Vagina (tissue), 2 donors: Measurements from ENCODE around the gene GAB2. TPM values are rescaled to one million over a fixed set of nuclear protein-coding genes. Genes with fewer than 3 reads are reported as not detected.

Experiments
- DNase-seq, 2 donors: peaks; one replicate each; pipeline ENCODE4 v3.0.0-alpha.2; 2017; ENCODE audit errors: extremely low spot score in 2 of 2
- H3K27ac ChIP-seq: fragments of 200-600 bp; sonication (generic); one replicate; pipeline ENCODE4 v1.5.1; 2019
- H3K27me3 ChIP-seq: fragments of 200-600 bp; sonication (generic); one replicate; pipeline ENCODE4 v1.5.1; 2019
- H3K36me3 ChIP-seq, 2 donors: fragments of 200-600 bp; sonication (generic); one replicate each; pipeline ENCODE4 v1.5.1; 2017 to 2019
- H3K4me1 ChIP-seq: fragments of 200-600 bp; sonication (generic); one replicate; pipeline ENCODE4 v1.5.1; 2019
- H3K4me3 ChIP-seq, 2 donors: fragments of 200-600 bp; sonication (generic); 1 replicate in 1 of 2; 2 replicates in 1 of 2; pipeline ENCODE4 v1.5.1; 2016 to 2019
- H3K9me3 ChIP-seq: fragments of 200-600 bp; sonication (generic); one replicate; pipeline ENCODE4 v1.5.1; 2019
- POLR2A ChIP-seq, 2 donors: fragments of 450-650 bp; IDR thresholded peaks; one replicate each; pipeline ENCODE4 v1.6.1; 2017; ENCODE audit warnings: antibody characterized with exemption in 2 of 2, mild to moderate bottlenecking in 2 of 2, moderate library complexity in 2 of 2
- POLR2AphosphoS5 ChIP-seq, 2 donors: sonication (generic); formaldehyde crosslinking; IDR thresholded peaks; one replicate each; pipeline ENCODE4 v1.9.0; 2017; ENCODE audit warnings: antibody characterized with exemption in 2 of 2, mild to moderate bottlenecking in 2 of 2, low read depth in 1 of 2; ENCODE audit not compliant: insufficient read depth in 1 of 2
- intact Hi-C: fragments of 100-400 bp; cut with DNase I; formaldehyde crosslinking; loops from one replicate; pipeline ENCODE4 v1.15.1; 2023
- total RNA-seq: library from RNA; depleted of rRNA; stranded (reverse); fragments of >200 nt; gene quantifications from one replicate; pipeline ENCODE4 v1.2.3, GENCODE V29; 2016
- TF ChIP-seq, protein P1 (sequence below), 3 experiments: fragments of 450-650 bp in 2 of 3; fragments of 200-600 bp in 1 of 3; sonication (generic) in 1 of 3; IDR thresholded peaks; one replicate each; pipeline ENCODE4 v1.5.1; 2017 to 2019; ENCODE audit warnings: antibody characterized with exemption in 3 of 3, mild to moderate bottlenecking in 2 of 3, moderate library complexity in 2 of 3

Gene GAB2
- total RNA-seq, 1 donor from 2014 or later: 24.6 TPM

DNA sequence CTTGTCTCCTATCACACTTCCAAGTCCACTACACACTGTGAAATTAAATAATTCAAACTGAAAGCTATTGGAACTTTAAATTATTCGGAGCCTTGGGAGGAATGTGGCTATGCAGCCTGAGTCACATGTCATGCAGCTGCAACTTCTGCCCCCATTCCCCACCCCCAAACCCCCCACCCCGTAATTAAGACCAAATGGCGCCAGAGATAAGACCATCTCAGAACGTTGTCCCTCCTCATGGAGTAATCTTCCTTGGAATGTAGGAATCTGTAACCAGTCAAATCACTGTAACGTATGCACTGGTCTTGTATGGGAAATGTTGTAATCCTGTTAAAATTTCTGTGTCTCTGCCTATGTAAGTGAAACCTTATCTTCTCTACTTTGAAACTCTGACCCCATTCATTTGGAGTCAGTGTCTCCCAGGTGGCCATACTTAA is 37.0 kb downstream of the GAB2 start:
- intact Hi-C loops: no loop called here
- TF ChIP-seq, protein P1, sequence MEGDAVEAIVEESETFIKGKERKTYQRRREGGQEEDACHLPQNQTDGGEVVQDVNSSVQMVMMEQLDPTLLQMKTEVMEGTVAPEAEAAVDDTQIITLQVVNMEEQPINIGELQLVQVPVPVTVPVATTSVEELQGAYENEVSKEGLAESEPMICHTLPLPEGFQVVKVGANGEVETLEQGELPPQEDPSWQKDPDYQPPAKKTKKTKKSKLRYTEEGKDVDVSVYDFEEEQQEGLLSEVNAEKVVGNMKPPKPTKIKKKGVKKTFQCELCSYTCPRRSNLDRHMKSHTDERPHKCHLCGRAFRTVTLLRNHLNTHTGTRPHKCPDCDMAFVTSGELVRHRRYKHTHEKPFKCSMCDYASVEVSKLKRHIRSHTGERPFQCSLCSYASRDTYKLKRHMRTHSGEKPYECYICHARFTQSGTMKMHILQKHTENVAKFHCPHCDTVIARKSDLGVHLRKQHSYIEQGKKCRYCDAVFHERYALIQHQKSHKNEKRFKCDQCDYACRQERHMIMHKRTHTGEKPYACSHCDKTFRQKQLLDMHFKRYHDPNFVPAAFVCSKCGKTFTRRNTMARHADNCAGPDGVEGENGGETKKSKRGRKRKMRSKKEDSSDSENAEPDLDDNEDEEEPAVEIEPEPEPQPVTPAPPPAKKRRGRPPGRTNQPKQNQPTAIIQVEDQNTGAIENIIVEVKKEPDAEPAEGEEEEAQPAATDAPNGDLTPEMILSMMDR (IDR thresholded peaks at IDR 0.05): no peak
- TF ChIP-seq POLR2A (IDR thresholded peaks at IDR 0.05) (no peak), POLR2AphosphoS5 (IDR thresholded peaks at IDR 0.05; ENCODE audit: insufficient read depth in 1 of 2, low read depth in 1 of 2) (no peak)
- H3K4me1 ChIP-seq: peaks cover 25% of the 10 kb centered on the region

DNA sequence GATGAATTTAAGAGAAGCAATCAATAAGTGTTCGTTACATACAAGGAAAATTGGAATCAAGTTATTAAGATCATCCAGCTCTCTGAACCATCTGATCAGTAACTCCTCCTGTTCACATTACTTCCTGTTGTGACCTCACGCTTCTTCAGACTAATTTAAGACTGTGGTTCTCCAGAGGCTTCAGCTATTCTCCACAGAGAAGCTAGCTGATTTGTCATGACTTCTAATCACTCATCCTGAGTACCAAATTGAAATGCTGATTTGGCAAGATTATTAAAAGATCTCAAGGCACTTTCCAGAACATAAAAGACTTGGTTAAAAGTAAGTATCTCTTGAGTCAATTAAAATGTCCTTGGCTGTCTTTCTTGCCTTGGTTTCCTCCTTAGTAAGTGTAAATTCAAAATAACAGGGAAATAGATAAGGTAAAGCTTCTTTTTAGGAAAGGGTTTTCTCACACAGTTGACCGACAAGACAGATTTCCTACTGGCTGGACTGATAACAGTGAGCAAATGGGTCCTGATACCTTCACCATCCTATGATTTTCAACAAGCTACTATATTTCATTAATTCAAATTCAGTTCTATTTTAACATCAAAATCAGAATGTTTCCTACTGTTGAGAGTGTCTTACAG is 38.5 kb downstream of the GAB2 start:
- no peaks in the 10 kb centered on the region for H3K36me3 ChIP-seq
- H3K27me3 ChIP-seq: no peaks in the 10 kb centered on the region
- no peak overlapping the region for H3K4me3 ChIP-seq
- H3K27ac ChIP-seq: no peak overlapping the region
- peaks cover 25% of the 10 kb centered on the region for H3K4me1 ChIP-seq
- H3K9me3 ChIP-seq: no peaks in the 10 kb centered on the region
- TF ChIP-seq, protein P1 (IDR thresholded peaks at IDR 0.05): no peak
- no peak for TF ChIP-seq POLR2A (IDR thresholded peaks at IDR 0.05)
- no peak for TF ChIP-seq POLR2AphosphoS5 (IDR thresholded peaks at IDR 0.05; ENCODE audit: insufficient read depth in 1 of 2, low read depth in 1 of 2)
- intact Hi-C loops: no loop called here
- DNase-seq: no peak

More for the DNA sequence above, 37.0 kb downstream of the GAB2 start:
- DNase-seq: no peak
- Histone ChIP-seq H3K27me3 (no peaks in the 10 kb centered on the region), H3K4me3 (no peak overlapping the region), H3K36me3 (no peaks in the 10 kb centered on the region), H3K9me3 (no peaks in the 10 kb centered on the region), H3K27ac (no peak overlapping the region)

DNA sequence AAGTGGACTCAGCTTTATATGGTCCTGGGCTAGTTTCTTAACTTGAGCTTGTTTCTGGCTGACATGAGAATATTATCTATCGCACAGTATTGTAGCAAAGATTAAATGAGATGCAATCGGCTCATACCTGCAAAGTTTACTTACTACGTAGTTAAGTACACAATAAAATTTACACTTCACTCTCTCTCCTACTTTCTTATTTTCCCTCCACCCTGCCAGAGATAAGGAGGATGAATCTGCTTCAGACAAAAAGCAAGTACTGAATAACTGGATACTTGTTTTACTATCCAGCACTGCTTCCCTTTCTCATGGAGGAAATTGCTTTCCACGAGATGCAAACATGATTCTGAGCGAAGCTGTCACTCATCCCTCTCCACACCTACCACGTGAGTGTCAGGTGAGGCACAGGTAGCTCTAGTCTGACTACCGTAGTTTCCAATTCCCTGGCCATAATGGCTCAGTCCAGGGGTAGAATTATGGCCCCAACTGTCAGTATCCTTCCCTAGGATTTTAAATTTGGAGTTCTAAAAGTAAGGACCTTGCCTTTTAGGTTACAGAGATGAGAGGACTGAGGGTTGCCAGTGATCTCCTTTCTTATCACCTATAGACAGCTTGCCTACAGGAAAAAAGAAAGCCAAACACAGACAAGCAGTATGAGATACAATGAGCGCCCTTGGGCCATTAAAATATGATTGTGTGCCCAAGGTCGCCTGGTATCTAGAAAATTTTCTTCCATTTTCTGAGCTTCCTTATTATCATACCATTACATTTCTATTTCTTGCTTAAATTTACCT is 39.8 kb downstream of the GAB2 start:
- H3K36me3 ChIP-seq: no peaks in the 10 kb centered on the region
- no peak overlapping the region for H3K4me3 ChIP-seq
- no peaks in the 10 kb centered on the region for H3K27me3 ChIP-seq
- TF ChIP-seq, protein P1 (IDR thresholded peaks at IDR 0.05): no peak
- TF ChIP-seq POLR2AphosphoS5 (IDR thresholded peaks at IDR 0.05; ENCODE audit: insufficient read depth in 1 of 2, low read depth in 1 of 2): no peak
- no peak for TF ChIP-seq POLR2A (IDR thresholded peaks at IDR 0.05)
- intact Hi-C loops: no loop called here
- no peak for DNase-seq
- no peak overlapping the region for H3K27ac ChIP-seq
- H3K4me1 ChIP-seq: peaks cover 25% of the 10 kb centered on the region
- H3K9me3 ChIP-seq: no peaks in the 10 kb centered on the region

DNA sequence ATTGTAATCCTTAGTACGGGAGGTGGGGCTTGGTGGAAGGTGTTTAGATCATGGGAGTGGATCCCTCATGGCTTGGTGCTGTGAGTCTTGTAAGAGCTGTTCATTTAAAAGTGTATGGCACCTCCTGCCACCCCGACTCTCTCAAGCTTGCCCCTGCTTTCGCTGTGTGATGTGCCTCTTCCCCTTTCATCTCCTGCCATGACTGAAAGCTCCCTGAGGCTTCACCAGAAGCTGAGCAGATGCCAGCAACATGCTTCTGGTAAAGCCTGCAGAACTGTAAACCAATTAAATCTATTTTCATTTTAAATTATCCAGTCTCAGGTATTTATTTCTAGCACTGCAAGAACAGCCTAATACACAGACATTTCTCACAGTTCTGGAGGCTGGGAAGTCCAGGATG is 40.8 kb downstream of the GAB2 start:
- Histone ChIP-seq H3K27me3 (no peaks in the 10 kb centered on the region), H3K4me1 (peaks cover 26% of the 10 kb centered on the region), H3K9me3 (no peaks in the 10 kb centered on the region), H3K27ac (no peak overlapping the region), H3K36me3 (no peaks in the 10 kb centered on the region), H3K4me3 (no peak overlapping the region)
- TF ChIP-seq, protein P1 (IDR thresholded peaks at IDR 0.05): no peak
- TF ChIP-seq POLR2A (IDR thresholded peaks at IDR 0.05) (no peak), POLR2AphosphoS5 (IDR thresholded peaks at IDR 0.05; ENCODE audit: insufficient read depth in 1 of 2, low read depth in 1 of 2) (no peak)
- DNase-seq: no peak
- intact Hi-C loops: no loop called here

DNA sequence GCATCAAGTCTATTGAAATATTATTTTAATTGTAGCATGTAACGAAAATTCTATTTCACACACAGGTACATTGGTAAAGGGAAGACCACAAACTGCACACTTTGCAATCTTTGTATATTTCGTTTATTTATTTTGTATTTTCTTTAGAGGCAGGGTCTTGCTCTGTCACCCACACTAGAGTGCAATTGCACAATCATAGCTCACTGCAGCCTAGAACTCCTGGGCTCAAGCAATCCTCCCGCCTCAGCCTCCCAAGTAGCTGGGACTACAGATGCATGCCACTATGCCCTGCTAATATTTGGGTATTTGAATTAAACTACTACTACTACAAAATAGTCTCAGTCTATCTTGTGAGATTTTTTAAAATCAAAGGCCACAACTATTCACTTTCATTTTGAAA is 42.7 kb downstream of the GAB2 start:
- Histone ChIP-seq H3K36me3 (no peaks in the 10 kb centered on the region), H3K9me3 (no peaks in the 10 kb centered on the region), H3K4me1 (peaks cover 25% of the 10 kb centered on the region), H3K27ac (no peak overlapping the region), H3K27me3 (no peaks in the 10 kb centered on the region), H3K4me3 (no peak overlapping the region)
- intact Hi-C loops: no loop called here
- TF ChIP-seq POLR2AphosphoS5 (IDR thresholded peaks at IDR 0.05; ENCODE audit: insufficient read depth in 1 of 2, low read depth in 1 of 2) (no peak), POLR2A (IDR thresholded peaks at IDR 0.05) (no peak)
- TF ChIP-seq, protein P1 (IDR thresholded peaks at IDR 0.05): no peak
- no peak for DNase-seq
